HepG2 (cell line): ENCODE results near the gene CCNT2. TPM values are rescaled to one million over a fixed set of nuclear protein-coding genes. Genes with fewer than 3 reads are reported as not detected.

ENCODE experiments used
- DPF2 ChIP-seq: sonication (generic); formaldehyde crosslinking; IDR thresholded peaks from 2 replicates; pipeline ENCODE4 v1.4.0; 2020; ENCODE audit warnings: mild to moderate bottlenecking, low read depth, missing genetic modification reagents, borderline replicate concordance
- EEA1 ChIP-seq: sonication (generic); formaldehyde crosslinking; IDR thresholded peaks from 2 replicates; pipeline ENCODE4 v1.5.1; 2020; ENCODE audit warnings: mild to moderate bottlenecking, missing genetic modification reagents, borderline replicate concordance
- MED8 ChIP-seq: sonication (generic); formaldehyde crosslinking; IDR thresholded peaks from 2 replicates; pipeline ENCODE4 v1.8.1; 2023; ENCODE audit warnings: mild to moderate bottlenecking, missing genetic modification reagents; ENCODE audit not compliant: insufficient replicate concordance
- NFKBIZ ChIP-seq: IDR thresholded peaks from 2 replicates; pipeline ENCODE4 v1.6.1; 2018; ENCODE audit warnings: missing genetic modification reagents, missing compliant biosample characterization
- NR2F2 ChIP-seq: IDR thresholded peaks from 2 replicates; pipeline ENCODE4 v1.6.1; 2012; ENCODE audit warnings: low read depth, inconsistent platforms, borderline replicate concordance
- ZFYVE20 ChIP-seq: sonication (generic); formaldehyde crosslinking; IDR thresholded peaks from 2 replicates; pipeline ENCODE4 v1.8.0; 2023; ENCODE audit warnings: low read depth, mild to moderate bottlenecking, moderate library complexity, missing genetic modification reagents, borderline replicate concordance
- ZKSCAN8 ChIP-seq: IDR thresholded peaks from 2 replicates; pipeline ENCODE4 v1.6.1; 2016; ENCODE audit warnings: borderline replicate concordance, missing genetic modification reagents, missing compliant biosample characterization
- ZNF337 ChIP-seq: sonication (generic); formaldehyde crosslinking; IDR thresholded peaks from 2 replicates; pipeline ENCODE4 v1.5.1; 2020; ENCODE audit warnings: missing genetic modification reagents, low read depth, mild to moderate bottlenecking, borderline replicate concordance
- ZNF598 ChIP-seq: sonication (generic); formaldehyde crosslinking; IDR thresholded peaks from 2 replicates; pipeline ENCODE4 v1.5.1; 2020; ENCODE audit warnings: mild to moderate bottlenecking, missing genetic modification reagents, borderline replicate concordance
- ZNF646 ChIP-seq: sonication (generic); formaldehyde crosslinking; IDR thresholded peaks from 2 replicates; pipeline ENCODE4 v1.9.0; 2021; ENCODE audit warnings: mild to moderate bottlenecking, missing genetic modification reagents
- ZNF704 ChIP-seq: sonication (generic); formaldehyde crosslinking; IDR thresholded peaks from 2 replicates; pipeline ENCODE4 v1.8.1; 2023; ENCODE audit warnings: mild to moderate bottlenecking, inconsistent platforms, moderate library complexity, missing genetic modification reagents, borderline replicate concordance
- ZSCAN30 ChIP-seq: sonication (generic); formaldehyde crosslinking; IDR thresholded peaks from 2 replicates; pipeline ENCODE4 v1.5.0; 2020; ENCODE audit warnings: mild to moderate bottlenecking, missing genetic modification reagents
- polyA plus RNA-seq, 8 experiments: library from polyadenylated mRNA; depleted of rRNA in 3 of 8; stranded (reverse) in 7 of 8; unstranded in 1 of 8; fragments of >200 nt; fragmentation: Illumina TruSeq in 4 of 8; extraction: Trizol in 4 of 8; gene quantifications; 2 replicates each; pipeline versions ENCODE4 v1.2.1 to v1.2.3, GENCODE V29; 2011 to 2016; ENCODE audit warnings: low read depth in 4 of 8, missing spikeins in 1 of 8, mixed read lengths in 1 of 8; ENCODE audit not compliant: insufficient read depth in 1 of 8
- total RNA-seq, 5 experiments: library from RNA; depleted of rRNA; stranded (reverse); fragments of >200 nt; fragmentation: Illumina TruSeq; extraction: Trizol; gene quantifications; 2 replicates each; pipeline ENCODE4 v1.2.3, GENCODE V29; 2016; ENCODE audit warnings: low read depth in 1 of 5
- TF ChIP-seq, protein P1 (sequence below): sonication (generic); formaldehyde crosslinking; IDR thresholded peaks from 2 replicates; pipeline ENCODE4 v1.4.0; 2020; ENCODE audit warnings: missing genetic modification reagents; ENCODE audit errors: not compliant biosample characterization
- TF ChIP-seq, protein P2 (sequence below): sonication (generic); formaldehyde crosslinking; IDR thresholded peaks from 2 replicates; pipeline ENCODE4 v1.4.0; 2020; ENCODE audit warnings: low read depth, mild to moderate bottlenecking, missing genetic modification reagents
- TF ChIP-seq, protein P3 (sequence below): sonication (generic); formaldehyde crosslinking; IDR thresholded peaks from 2 replicates; pipeline ENCODE4 v1.4.0; 2020; ENCODE audit warnings: missing genetic modification reagents

Gene CCNT2
- total and polyA plus RNA-seq, 2 of the 13 experiments (the other 11 are each of a cell fraction or from before 2014, with no cell fraction given) = 22.1 to 34.4 TPM

GRCh38 chr2:134917888-134918525 is 615 bp upstream of the CCNT2 start (continued):
- 0 out of 2 replicates have a peak, but pooled peaks have one; percentile 48 for TF ChIP-seq ZFYVE20 (CRISPR knock-in tag)
- no peak; the same call in 1 of the 2 replicates for TF ChIP-seq ZNF598 (CRISPR knock-in tag)
- peak; percentile 51; the same call in 1 of the 2 replicates for TF ChIP-seq NR2F2
- no peak for TF ChIP-seq EEA1 (CRISPR knock-in tag)
- peak; percentile 85 for TF ChIP-seq ZNF337 (CRISPR knock-in tag)
- no peak for TF ChIP-seq ZSCAN30 (CRISPR knock-in tag)
- TF ChIP-seq, protein P1, sequence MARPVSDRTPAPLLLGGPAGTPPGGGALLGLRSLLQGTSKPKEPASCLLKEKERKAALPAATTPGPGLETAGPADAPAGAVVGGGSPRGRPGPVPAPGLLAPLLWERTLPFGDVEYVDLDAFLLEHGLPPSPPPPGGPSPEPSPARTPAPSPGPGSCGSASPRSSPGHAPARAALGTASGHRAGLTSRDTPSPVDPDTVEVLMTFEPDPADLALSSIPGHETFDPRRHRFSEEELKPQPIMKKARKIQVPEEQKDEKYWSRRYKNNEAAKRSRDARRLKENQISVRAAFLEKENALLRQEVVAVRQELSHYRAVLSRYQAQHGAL (CRISPR knock-in tag) = no peak
- no peak for TF ChIP-seq ZNF646 (CRISPR knock-in tag)
- TF ChIP-seq, protein P2, sequence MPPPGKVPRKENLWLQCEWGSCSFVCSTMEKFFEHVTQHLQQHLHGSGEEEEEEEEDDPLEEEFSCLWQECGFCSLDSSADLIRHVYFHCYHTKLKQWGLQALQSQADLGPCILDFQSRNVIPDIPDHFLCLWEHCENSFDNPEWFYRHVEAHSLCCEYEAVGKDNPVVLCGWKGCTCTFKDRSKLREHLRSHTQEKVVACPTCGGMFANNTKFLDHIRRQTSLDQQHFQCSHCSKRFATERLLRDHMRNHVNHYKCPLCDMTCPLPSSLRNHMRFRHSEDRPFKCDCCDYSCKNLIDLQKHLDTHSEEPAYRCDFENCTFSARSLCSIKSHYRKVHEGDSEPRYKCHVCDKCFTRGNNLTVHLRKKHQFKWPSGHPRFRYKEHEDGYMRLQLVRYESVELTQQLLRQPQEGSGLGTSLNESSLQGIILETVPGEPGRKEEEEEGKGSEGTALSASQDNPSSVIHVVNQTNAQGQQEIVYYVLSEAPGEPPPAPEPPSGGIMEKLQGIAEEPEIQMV (CRISPR knock-in tag) = no peak; the same call in 1 of the 2 replicates
- TF ChIP-seq MED8 (CRISPR knock-in tag) = peak; percentile 24
- peak; percentile 68; the same call in 1 of the 2 replicates for TF ChIP-seq NFKBIZ (CRISPR knock-in tag)
- no peak for TF ChIP-seq DPF2 (CRISPR knock-in tag)
- TF ChIP-seq, protein P3, sequence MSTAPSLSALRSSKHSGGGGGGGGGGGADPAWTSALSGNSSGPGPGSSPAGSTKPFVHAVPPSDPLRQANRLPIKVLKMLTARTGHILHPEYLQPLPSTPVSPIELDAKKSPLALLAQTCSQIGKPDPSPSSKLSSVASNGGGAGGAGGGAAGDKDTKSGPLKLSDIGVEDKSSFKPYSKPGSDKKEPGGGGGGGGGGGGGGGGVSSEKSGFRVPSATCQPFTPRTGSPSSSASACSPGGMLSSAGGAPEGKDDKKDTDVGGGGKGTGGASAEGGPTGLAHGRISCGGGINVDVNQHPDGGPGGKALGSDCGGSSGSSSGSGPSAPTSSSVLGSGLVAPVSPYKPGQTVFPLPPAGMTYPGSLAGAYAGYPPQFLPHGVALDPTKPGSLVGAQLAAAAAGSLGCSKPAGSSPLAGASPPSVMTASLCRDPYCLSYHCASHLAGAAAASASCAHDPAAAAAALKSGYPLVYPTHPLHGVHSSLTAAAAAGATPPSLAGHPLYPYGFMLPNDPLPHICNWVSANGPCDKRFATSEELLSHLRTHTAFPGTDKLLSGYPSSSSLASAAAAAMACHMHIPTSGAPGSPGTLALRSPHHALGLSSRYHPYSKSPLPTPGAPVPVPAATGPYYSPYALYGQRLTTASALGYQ (CRISPR knock-in tag) = no peak
- TF ChIP-seq ZNF704 (CRISPR knock-in tag) = no peak
- no peak for TF ChIP-seq ZKSCAN8 (CRISPR knock-in tag)
